GM12873 (cell line): ENCODE results near the gene TPRG1L.

ENCODE experiments used
- TF ChIP-seq, protein P1 (sequence below): IDR thresholded peaks from 2 replicates; pipeline ENCODE4 v1.5.1; 2012; ENCODE audit warnings: low read depth, mild to moderate bottlenecking, moderate library complexity, low read length, control low read depth; ENCODE audit not compliant: insufficient read depth; ENCODE audit errors: missing control alignments

Gene TPRG1L

DNA sequence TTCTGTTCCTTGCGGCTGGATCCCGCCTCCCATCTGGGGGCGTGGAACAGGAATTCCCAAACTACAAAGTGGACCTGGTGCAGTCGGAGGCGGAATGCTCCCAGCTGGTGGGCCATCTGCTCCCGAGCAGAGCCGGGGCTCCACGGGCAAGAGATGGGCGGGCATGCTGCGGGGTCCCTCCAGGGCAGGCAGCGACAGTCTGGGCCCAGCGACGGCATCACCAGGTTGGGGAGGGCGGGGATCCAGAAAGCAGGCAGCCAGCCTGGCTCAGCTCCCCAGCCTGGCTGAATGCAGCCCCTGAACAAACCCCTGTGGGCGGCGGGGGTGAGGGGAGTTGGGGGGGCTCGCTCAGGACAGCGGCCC, 17.1 kb upstream of the TPRG1L start:
- TF ChIP-seq, protein P1, sequence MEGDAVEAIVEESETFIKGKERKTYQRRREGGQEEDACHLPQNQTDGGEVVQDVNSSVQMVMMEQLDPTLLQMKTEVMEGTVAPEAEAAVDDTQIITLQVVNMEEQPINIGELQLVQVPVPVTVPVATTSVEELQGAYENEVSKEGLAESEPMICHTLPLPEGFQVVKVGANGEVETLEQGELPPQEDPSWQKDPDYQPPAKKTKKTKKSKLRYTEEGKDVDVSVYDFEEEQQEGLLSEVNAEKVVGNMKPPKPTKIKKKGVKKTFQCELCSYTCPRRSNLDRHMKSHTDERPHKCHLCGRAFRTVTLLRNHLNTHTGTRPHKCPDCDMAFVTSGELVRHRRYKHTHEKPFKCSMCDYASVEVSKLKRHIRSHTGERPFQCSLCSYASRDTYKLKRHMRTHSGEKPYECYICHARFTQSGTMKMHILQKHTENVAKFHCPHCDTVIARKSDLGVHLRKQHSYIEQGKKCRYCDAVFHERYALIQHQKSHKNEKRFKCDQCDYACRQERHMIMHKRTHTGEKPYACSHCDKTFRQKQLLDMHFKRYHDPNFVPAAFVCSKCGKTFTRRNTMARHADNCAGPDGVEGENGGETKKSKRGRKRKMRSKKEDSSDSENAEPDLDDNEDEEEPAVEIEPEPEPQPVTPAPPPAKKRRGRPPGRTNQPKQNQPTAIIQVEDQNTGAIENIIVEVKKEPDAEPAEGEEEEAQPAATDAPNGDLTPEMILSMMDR = no peak

DNA sequence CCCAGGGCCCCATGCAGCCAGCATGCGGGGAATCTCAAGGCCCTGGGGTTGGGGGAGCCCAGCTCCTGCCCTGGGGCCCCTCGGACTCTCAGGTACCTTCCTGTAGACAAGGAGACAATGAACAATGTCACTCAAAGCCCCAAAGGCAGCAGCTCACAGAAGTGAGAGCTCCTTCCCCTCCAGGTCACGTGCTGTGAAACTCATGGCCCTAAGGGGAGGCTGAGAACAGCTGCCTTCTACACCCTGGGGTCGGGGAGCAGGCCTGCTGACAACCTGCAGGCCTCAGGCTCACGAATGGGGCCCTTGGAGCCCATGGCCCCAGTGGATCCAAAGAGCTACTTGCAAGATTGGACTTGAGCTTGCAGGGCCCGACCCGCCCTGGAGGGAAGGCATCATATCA, 16.7 kb upstream of the TPRG1L start:
- TF ChIP-seq, protein P1 = no peak

DNA sequence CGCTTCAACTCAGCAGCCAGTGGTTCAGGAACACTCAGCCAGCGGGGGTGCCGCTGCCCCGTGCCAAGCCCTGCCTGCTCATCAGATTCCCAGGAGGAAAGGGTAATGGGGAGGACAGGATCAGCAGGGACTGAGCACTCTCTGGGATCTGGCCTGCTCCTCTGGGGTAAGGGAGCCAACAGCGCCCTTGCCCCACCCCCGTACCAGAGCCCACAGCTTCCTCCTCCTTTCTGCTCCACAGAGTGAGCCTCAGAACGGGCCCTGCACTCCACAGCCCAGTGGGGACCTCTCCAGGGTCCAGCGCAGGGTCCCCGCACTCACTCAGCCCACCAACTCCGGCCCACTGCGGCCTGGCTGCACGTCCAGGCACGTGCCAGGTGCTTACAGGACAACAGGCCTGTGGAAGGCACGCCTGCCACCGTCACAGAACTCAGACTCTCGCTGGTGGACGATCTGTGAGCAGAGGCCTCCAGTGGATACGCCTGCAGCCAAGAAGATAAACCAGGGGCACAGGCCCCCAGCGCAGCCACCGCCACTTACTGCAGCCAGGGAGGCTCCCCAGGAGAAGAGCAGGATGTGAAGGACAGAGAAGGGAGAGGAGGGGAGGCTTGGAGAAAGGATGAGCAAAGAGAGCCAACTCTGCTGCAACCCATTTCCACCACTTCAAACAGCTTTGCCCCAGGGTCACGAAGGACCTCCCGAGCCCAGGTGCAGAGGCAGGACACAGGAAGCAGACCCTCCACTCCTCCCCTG, 15.6 kb upstream of the TPRG1L start:
- TF ChIP-seq, protein P1 = no peak

DNA sequence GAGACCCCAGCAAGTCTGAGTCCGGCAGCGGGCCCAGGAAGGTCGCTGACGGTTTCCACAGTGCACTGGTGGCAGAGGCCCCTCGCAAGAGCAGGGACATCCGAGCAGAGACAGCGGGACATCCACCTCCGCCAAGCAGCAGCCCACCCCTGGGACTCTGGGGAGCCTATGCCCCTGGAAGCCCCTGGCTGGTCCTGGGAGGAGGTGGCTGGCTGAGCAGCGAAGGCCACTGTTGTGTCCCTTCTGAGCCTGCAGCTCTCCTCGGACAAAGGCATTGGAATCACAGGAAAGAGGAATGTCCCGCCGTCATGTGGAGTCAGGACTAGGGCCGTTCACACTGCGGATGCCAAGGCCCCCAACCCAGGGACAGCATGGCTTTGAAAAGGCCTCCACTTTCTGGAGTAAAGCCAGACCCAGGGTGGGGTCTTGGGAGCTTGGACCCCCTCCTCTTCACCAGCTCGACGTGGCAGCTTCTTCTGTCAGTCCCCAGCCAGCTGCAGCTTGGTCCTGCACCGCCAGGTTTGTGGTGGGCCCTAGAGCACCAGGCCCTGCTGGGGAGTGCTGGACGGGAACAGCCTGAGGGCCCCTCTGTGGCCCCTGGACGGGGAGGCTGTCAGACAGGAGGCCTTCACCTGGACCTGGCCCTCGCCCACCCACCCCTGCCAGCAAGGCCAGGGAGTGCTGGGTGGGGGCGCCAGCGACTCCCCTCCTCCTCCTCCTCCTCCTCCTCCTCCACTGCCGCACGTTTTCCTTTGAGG, 14.9 kb upstream of the TPRG1L start:
- TF ChIP-seq, protein P1 = no peak

DNA sequence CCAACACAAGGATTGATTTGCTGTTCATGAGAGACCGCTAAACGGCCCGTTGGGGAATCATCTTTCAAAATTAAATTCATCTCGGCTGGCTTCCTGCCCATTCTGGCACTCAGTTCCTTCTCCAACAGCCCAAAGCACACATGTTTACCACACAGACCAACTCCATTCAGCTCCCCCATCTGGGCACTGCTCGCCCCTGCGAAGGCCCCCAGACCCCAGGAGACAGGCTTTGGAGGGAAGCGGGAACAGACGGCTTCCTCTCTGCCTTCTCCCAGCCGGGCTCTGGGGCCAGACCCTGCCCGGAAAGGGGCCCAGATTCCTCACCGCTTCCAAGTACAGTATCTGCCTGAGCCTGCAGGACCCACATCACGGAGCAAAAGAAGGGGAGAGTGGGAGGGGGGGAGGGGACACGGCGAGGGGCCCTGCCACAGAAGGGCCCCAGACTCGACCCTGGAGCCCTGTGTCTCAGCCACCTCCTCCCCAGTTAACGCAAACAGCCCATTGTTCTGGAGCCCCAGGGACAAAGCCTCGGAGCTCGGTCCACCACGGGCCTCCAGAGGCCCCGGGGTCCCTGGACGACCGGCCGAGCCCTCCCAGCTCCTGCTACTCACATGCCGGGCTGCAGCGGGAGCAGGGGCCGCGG, 14.2 kb upstream of the TPRG1L start:
- TF ChIP-seq, protein P1 = no peak

DNA sequence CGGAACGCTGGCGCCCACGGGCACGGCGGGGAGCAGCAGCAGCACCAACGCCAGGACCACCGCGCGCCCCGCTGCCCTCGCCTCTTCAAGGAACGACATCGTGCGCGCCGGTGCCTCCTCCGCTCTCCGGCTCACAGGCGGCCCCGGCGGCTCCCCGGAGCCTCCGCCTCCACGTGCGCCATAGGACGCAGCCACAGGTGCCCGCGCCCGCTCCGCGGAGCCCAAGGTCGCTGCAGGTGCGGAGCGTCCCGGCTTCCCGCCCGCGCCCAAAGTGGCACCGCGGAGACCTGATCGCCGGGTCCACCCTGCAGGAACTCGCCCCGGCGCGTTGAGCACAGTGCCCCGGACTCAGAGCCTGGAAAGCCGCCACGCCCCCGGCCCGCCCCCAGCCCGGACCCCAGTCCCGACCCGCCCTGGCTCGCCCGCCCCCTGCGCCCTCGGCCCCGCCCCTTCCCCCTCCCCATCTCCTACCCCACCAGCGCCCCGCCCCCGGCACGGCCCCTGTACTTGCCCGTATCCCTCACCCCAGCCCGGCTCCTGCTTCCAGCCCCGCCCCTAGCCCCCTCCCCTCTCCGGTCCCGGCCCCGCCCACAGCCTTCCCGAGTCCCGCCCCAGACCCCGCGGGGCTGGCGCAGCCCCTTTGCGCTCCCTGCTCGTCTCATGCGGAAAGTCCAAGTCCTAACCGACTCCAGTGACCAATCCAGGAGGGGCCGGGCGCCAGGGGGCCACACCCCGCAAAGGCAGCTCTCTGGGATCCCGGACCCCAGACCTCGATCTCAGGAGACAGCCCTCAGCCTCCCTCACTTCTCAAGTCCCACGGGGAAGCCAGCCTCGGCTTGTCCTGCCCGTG, 13.4 kb upstream of the TPRG1L start, which contains the start of gene MEGF6:
MEGF6 (minus strand) TSS at position 339 of the 850 bp plus-strand sequence; CDS start at position 99, 240 bp downstream.
- TF ChIP-seq, protein P1 = no peak
